DND-41 (cell line): Measurements from ENCODE around the gene C6orf141.

Experiments
- ATAC-seq: fragments of 200-7000 bp; cut with Tn5 transposase; 3 replicates; pipeline ENCODE4 v1.9.1; 2021; ENCODE audit warnings: low read depth; ENCODE audit not compliant: insufficient read depth
- DNase-seq: peaks from one replicate; pipeline ENCODE4 v3.0.0-alpha.2; 2020
- H2AFZ ChIP-seq: 2 replicates; pipeline ENCODE4 v1.6.0; 2012; ENCODE audit warnings: low read depth, low read length
- H3K27ac ChIP-seq: 2 replicates; pipeline ENCODE4 v1.5.1; 2012; ENCODE audit warnings: low read length, inconsistent platforms
- H3K27me3 ChIP-seq: fragments of 200-600 bp; sonication (generic); 2 replicates; pipeline ENCODE4 v1.6.0; 2012; ENCODE audit warnings: low read length, mild to moderate bottlenecking, inconsistent platforms; ENCODE audit not compliant: insufficient read depth, poor library complexity
- H3K36me3 ChIP-seq: 2 replicates; pipeline ENCODE4 v1.5.1; 2012; ENCODE audit warnings: low read length, inconsistent platforms; ENCODE audit not compliant: insufficient read depth
- H3K4me1 ChIP-seq: 2 replicates; pipeline ENCODE4 v1.5.1; 2012; ENCODE audit warnings: mild to moderate bottlenecking, low read length; ENCODE audit not compliant: insufficient read depth
- H3K4me2 ChIP-seq: 2 replicates; pipeline ENCODE4 v1.6.0; 2012; ENCODE audit warnings: mild to moderate bottlenecking, moderate library complexity, low read length, inconsistent platforms; ENCODE audit not compliant: insufficient read depth
- H3K4me3 ChIP-seq, 2 experiments: fragments of 200-600 bp in 1 of 2; shearing (Covaris generic) in 1 of 2; 2 replicates each; pipeline ENCODE4 v1.5.1; 2012 to 2016; ENCODE audit warnings: inconsistent platforms in 2 of 2, low read length in 2 of 2, mild to moderate bottlenecking in 2 of 2, low read depth in 1 of 2, moderate library complexity in 1 of 2
- H3K79me2 ChIP-seq: 2 replicates; pipeline ENCODE4 v1.6.0; 2012; ENCODE audit warnings: low read length, inconsistent platforms; ENCODE audit not compliant: insufficient read depth
- H3K9ac ChIP-seq: 2 replicates; pipeline ENCODE4 v1.6.0; 2012; ENCODE audit warnings: low read depth, mild to moderate bottlenecking, inconsistent platforms, low read length, moderate library complexity
- H3K9me3 ChIP-seq: 2 replicates; pipeline ENCODE4 v1.5.1; 2012; ENCODE audit warnings: low read length, moderate library complexity, mild to moderate bottlenecking, inconsistent platforms; ENCODE audit not compliant: insufficient read depth, severe bottlenecking
- H4K20me1 ChIP-seq: 2 replicates; pipeline ENCODE4 v1.6.0; 2012; ENCODE audit warnings: low read length; ENCODE audit not compliant: insufficient read depth
- EZH2 ChIP-seq: IDR thresholded peaks from 3 replicates; pipeline ENCODE4 v1.6.1; 2012; ENCODE audit warnings: borderline replicate concordance, low read depth, mild to moderate bottlenecking, moderate library complexity, low read length, inconsistent platforms; ENCODE audit not compliant: severe bottlenecking
- TF ChIP-seq, protein P1 (sequence below): IDR thresholded peaks from 2 replicates; pipeline ENCODE4 v1.5.1; 2012; ENCODE audit warnings: borderline replicate concordance, low read length, moderate library complexity, mild to moderate bottlenecking; ENCODE audit not compliant: poor library complexity, severe bottlenecking; ENCODE audit errors: extremely low read depth

Gene C6orf141

GRCh38 chr6:49552596-49552995, 2.1 kb downstream of the C6orf141 start:
- TF ChIP-seq, protein P1, sequence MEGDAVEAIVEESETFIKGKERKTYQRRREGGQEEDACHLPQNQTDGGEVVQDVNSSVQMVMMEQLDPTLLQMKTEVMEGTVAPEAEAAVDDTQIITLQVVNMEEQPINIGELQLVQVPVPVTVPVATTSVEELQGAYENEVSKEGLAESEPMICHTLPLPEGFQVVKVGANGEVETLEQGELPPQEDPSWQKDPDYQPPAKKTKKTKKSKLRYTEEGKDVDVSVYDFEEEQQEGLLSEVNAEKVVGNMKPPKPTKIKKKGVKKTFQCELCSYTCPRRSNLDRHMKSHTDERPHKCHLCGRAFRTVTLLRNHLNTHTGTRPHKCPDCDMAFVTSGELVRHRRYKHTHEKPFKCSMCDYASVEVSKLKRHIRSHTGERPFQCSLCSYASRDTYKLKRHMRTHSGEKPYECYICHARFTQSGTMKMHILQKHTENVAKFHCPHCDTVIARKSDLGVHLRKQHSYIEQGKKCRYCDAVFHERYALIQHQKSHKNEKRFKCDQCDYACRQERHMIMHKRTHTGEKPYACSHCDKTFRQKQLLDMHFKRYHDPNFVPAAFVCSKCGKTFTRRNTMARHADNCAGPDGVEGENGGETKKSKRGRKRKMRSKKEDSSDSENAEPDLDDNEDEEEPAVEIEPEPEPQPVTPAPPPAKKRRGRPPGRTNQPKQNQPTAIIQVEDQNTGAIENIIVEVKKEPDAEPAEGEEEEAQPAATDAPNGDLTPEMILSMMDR, result no peak
- no peak for TF ChIP-seq EZH2
- no peak overlapping the region for H3K4me3 ChIP-seq
- no peak overlapping the region for H3K27ac ChIP-seq
- H3K4me1 ChIP-seq, result no peaks in the 10 kb centered on the region
- H3K36me3 ChIP-seq, result no peaks in the 10 kb centered on the region
- no peak overlapping the region for H3K4me2 ChIP-seq
- ATAC-seq (no peak), DNase-seq (no peak)
- no peaks in the 10 kb centered on the region for H3K27me3 ChIP-seq
- no peak overlapping the region for H3K9ac ChIP-seq
- H3K79me2 ChIP-seq, result no peaks in the 10 kb centered on the region
- H4K20me1 ChIP-seq, result no peaks in the 10 kb centered on the region
- H3K9me3 ChIP-seq, result no peaks in the 10 kb centered on the region
- no peak overlapping the region; the same call in 1 of the 2 replicates for H2AFZ ChIP-seq

DNA sequence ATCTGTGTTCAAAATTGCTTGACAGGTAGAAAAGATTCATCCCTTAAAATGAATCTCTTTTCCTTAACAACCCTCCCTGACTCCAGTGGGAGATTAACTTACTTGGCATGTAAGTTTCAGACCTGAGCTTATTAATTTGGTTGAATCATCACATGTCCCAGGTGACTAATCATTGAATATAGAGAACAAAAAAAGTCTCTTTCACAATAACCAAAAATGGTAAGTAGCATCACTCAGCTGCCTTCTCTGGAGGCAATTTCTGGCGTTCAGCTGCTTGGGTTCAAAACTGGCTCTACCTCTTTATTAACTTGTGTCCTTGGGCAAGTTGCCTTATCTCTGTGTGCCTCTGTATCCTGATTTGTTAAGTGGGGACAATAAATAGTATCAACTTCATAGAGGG, 2.9 kb downstream of the C6orf141 start:
- no peaks in the 10 kb centered on the region for H4K20me1 ChIP-seq
- no peaks in the 10 kb centered on the region for H3K79me2 ChIP-seq
- H3K4me1 ChIP-seq, result no peaks in the 10 kb centered on the region
- no peak overlapping the region for H3K9ac ChIP-seq
- no peaks in the 10 kb centered on the region for H3K27me3 ChIP-seq
- ATAC-seq, result no peak
- H2AFZ ChIP-seq, result no peak overlapping the region
- no peak for TF ChIP-seq EZH2
- TF ChIP-seq, protein P1, result no peak
- no peaks in the 10 kb centered on the region for H3K9me3 ChIP-seq
- no peak for DNase-seq
- H3K36me3 ChIP-seq, result no peaks in the 10 kb centered on the region
- H3K4me3 ChIP-seq, result no peak overlapping the region
- no peak overlapping the region for H3K4me2 ChIP-seq
- no peak overlapping the region for H3K27ac ChIP-seq

DNA sequence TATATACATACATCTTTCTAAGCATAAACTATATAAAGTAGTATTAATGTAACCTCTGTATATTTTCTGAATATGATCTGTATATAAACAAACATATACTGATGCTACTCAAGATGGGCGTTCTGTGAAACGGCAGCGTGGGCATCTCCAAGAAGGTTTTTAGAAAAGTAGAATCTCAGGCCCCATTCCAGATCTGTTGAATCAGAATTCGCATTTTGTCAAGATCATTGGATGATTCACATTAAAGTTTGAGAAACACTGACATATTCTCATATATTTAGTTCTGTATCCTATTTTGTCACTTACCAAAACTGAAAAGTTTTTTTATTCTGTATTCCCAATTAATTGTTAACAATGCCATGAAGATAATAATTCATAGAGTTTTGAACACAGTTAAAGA, 5.5 kb downstream of the C6orf141 start:
- Histone ChIP-seq H2AFZ (no peak overlapping the region), H3K27ac (no peak overlapping the region), H3K4me1 (no peaks in the 10 kb centered on the region), H3K27me3 (no peaks in the 10 kb centered on the region), H3K9me3 (no peaks in the 10 kb centered on the region), H3K9ac (no peak overlapping the region), H3K36me3 (no peaks in the 10 kb centered on the region), H3K79me2 (no peaks in the 10 kb centered on the region), H3K4me2 (no peak overlapping the region), H3K4me3 (no peak overlapping the region), H4K20me1 (no peaks in the 10 kb centered on the region)
- no peak for ATAC-seq
- DNase-seq, result no peak
- TF ChIP-seq, protein P1, result no peak
- no peak for TF ChIP-seq EZH2

GRCh38 chr6:49556429-49556837, 6.0 kb downstream of the C6orf141 start:
- Histone ChIP-seq H3K9ac (no peak overlapping the region), H3K27me3 (no peaks in the 10 kb centered on the region), H3K36me3 (no peaks in the 10 kb centered on the region), H3K27ac (no peak overlapping the region), H3K79me2 (no peaks in the 10 kb centered on the region), H4K20me1 (no peaks in the 10 kb centered on the region), H3K4me3 (no peak overlapping the region), H3K4me1 (no peaks in the 10 kb centered on the region), H3K9me3 (no peaks in the 10 kb centered on the region), H2AFZ (no peak overlapping the region), H3K4me2 (no peak overlapping the region)
- ATAC-seq, result no peak
- no peak for TF ChIP-seq EZH2
- TF ChIP-seq, protein P1, result no peak
- DNase-seq, result no peak
